Common myeloid progenitor, CD34-positive (primary cell): ENCODE measurements around the gene PTPRZ1.

Experiments used
- CTCF ChIA-PET: fragments of 350-600 bp; sonication (Branson Sonifier 250); formaldehyde crosslinking; loops from one replicate; lab custom pipeline; 2021; ENCODE audit warnings: antibody characterized with exemption; lab: Charles Lee
- POLR2A ChIA-PET: fragments of 350-600 bp; sonication (Branson Sonifier 250); formaldehyde crosslinking; loops from one replicate; lab custom pipeline; 2021; ENCODE audit warnings: antibody characterized with exemption; lab: Charles Lee
- DNase-seq, 3 donors: peaks; one replicate each; pipeline versions ENCODE4 v3.0.0 to v3.0.0-alpha.2; 2013
- H3K27ac ChIP-seq, 2 experiments: 1 replicate in 1 of 2; 2 replicates in 1 of 2; pipeline ENCODE4 v1.7.0; 2013; ENCODE audit warnings: inconsistent platforms in 2 of 2, low read length in 2 of 2, mild to moderate bottlenecking in 2 of 2, low read depth in 1 of 2, moderate library complexity in 1 of 2; ENCODE audit not compliant: severe bottlenecking in 2 of 2, insufficient read depth in 1 of 2, poor library complexity in 1 of 2
- H3K27me3 ChIP-seq, 5 experiments: replicated peaks in 2 of 5; 1 replicate in 3 of 5; 2 replicates in 2 of 5; pipeline versions ENCODE4 v1.6.1 to v1.7.0; 2013; ENCODE audit warnings: low read length in 4 of 5, mild to moderate bottlenecking in 2 of 5, moderate library complexity in 2 of 5, inconsistent platforms in 1 of 5; ENCODE audit not compliant: insufficient read depth in 5 of 5, control insufficient read depth in 4 of 5
- H3K36me3 ChIP-seq, 4 experiments: 1 replicate in 2 of 4; 2 replicates in 2 of 4; pipeline versions ENCODE4 v1.6.1 to v1.7.0; 2013; ENCODE audit warnings: low read length in 3 of 4, control low read depth in 1 of 4, mild to moderate bottlenecking in 1 of 4; ENCODE audit not compliant: control insufficient read depth in 4 of 4, insufficient read depth in 4 of 4
- H3K4me1 ChIP-seq, 4 experiments: 1 replicate in 3 of 4; 2 replicates in 1 of 4; pipeline versions ENCODE4 v1.6.1 to v1.7.1; 2013; ENCODE audit warnings: low read length in 3 of 4, mild to moderate bottlenecking in 3 of 4, control low read depth in 1 of 4, inconsistent platforms in 1 of 4, moderate library complexity in 1 of 4; ENCODE audit not compliant: control insufficient read depth in 4 of 4, insufficient read depth in 4 of 4; ENCODE audit errors: control extremely low read depth in 1 of 4
- H3K4me3 ChIP-seq, 7 experiments: 1 replicate in 4 of 7; 2 replicates in 3 of 7; pipeline versions ENCODE4 v1.5.1 to v1.7.0; 2013; ENCODE audit warnings: mild to moderate bottlenecking in 7 of 7, low read length in 6 of 7, moderate library complexity in 6 of 7, inconsistent platforms in 2 of 7, low read depth in 2 of 7, control low read depth in 1 of 7; ENCODE audit not compliant: insufficient read depth in 4 of 7, control insufficient read depth in 1 of 7; ENCODE audit errors: extremely low read depth in 1 of 7
- H3K9me3 ChIP-seq, 5 experiments: 1 replicate in 4 of 5; 2 replicates in 1 of 5; pipeline versions ENCODE4 v1.6.1 to v1.7.1; 2013; ENCODE audit warnings: low read length in 4 of 5, mild to moderate bottlenecking in 2 of 5, inconsistent platforms in 1 of 5, low read depth in 1 of 5, moderate library complexity in 1 of 5; ENCODE audit not compliant: control insufficient read depth in 4 of 5, insufficient read depth in 2 of 5; ENCODE audit errors: control extremely low read depth in 1 of 5
- WGBS: methylation state at CpG from one replicate; pipeline ENCODE4 v1.1.5; 2013; ENCODE audit not compliant: insufficient coverage; 5-methylcytosine and 5-hydroxymethylcytosine counted together

PTPRZ1 gene

GRCh38 chr7:121932768-121933167 lies 59.8 kb downstream of the PTPRZ1 start:
- DNase-seq: no peak
- H3K27me3 ChIP-seq: no peaks in the 10 kb centered on the region
- no peak overlapping the region for H3K27ac ChIP-seq
- H3K36me3 ChIP-seq: no peaks in the 10 kb centered on the region
- POLR2A ChIA-PET: no interaction called here
- WGBS: no CpG with 5 or more reads among the region's 1 CpG
- no peaks in the 10 kb centered on the region for H3K4me1 ChIP-seq
- CTCF ChIA-PET: no interaction called here
- no peaks in the 10 kb centered on the region for H3K9me3 ChIP-seq
- no peak overlapping the region for H3K4me3 ChIP-seq

GRCh38 chr7:121936951-121937623 lies 64.1 kb downstream of the PTPRZ1 start:
- no peak overlapping the region for H3K27ac ChIP-seq

GRCh38 chr7:121938429-121938996 lies 65.6 kb downstream of the PTPRZ1 start:
- DNase-seq: no peak
- Histone ChIP-seq H3K4me3 (no peak overlapping the region), H3K27me3 (no peaks in the 10 kb centered on the region), H3K36me3 (no peaks in the 10 kb centered on the region), H3K9me3 (no peaks in the 10 kb centered on the region), H3K27ac (no peak overlapping the region), H3K4me1 (no peaks in the 10 kb centered on the region)
- POLR2A ChIA-PET: no interaction called here
- WGBS: 0% methylated on average over 1 of the region's 4 CpGs
- CTCF ChIA-PET: no interaction called here

More at GRCh38 chr7:121936951-121937623, 64.1 kb downstream of the PTPRZ1 start:
- H3K36me3 ChIP-seq: no peaks in the 10 kb centered on the region
- ChIA-PET POLR2A (no interaction called here), CTCF (no interaction called here)
- WGBS: 58% methylated on average over 2 of the region's 6 CpGs
- H3K4me1 ChIP-seq: no peaks in the 10 kb centered on the region
- H3K9me3 ChIP-seq: no peaks in the 10 kb centered on the region
- no peak overlapping the region for H3K4me3 ChIP-seq
- no peak for DNase-seq
- H3K27me3 ChIP-seq: no peaks in the 10 kb centered on the region

- H3K36me3 ChIP-seq: no peaks in the 10 kb centered on the region
- ChIA-PET POLR2A (no interaction called here), CTCF (no interaction called here)
- no peak overlapping the region for H3K27ac ChIP-seq
- no peak overlapping the region for H3K4me3 ChIP-seq
- peaks cover 0 to under 1% (median 0%) of the 10 kb centered on the region in 5 experiments for H3K27me3 ChIP-seq
- H3K9me3 ChIP-seq: no peaks in the 10 kb centered on the region
- DNase-seq: no peak
- 50% methylated on average over 2 of the region's 3 CpGs for WGBS
- H3K4me1 ChIP-seq: no peaks in the 10 kb centered on the region
These were observed 68.0 kb downstream of the PTPRZ1 start for GRCh38 chr7:121940918-121941317.

- ChIA-PET POLR2A (no interaction called here), CTCF (no interaction called here)
- Histone ChIP-seq H3K9me3 (no peaks in the 10 kb centered on the region), H3K4me3 (no peak overlapping the region), H3K36me3 (no peaks in the 10 kb centered on the region), H3K27me3 (peaks cover 0 to 2% (median 0%) of the 10 kb centered on the region in 5 experiments), H3K4me1 (no peaks in the 10 kb centered on the region), H3K27ac (no peak overlapping the region)
- no peak for DNase-seq
- WGBS: no CpG with 5 or more reads among the region's 2 CpGs
These were observed 68.9 kb downstream of the PTPRZ1 start for GRCh38 chr7:121941830-121942229.

- no peaks in the 10 kb centered on the region for H3K36me3 ChIP-seq
- no peak overlapping the region for H3K27ac ChIP-seq
- H3K4me1 ChIP-seq: no peaks in the 10 kb centered on the region
- DNase-seq: no peak
- H3K27me3 ChIP-seq: peaks cover 0 to 2% (median 0%) of the 10 kb centered on the region in 5 experiments
- H3K9me3 ChIP-seq: no peaks in the 10 kb centered on the region
- ChIA-PET CTCF (no interaction called here), POLR2A (interaction anchor here (0.6 kb wide), 1 partner anchor 65 kb away, joined by 5 read pairs; no protein-coding TSS in a partner anchor)
- no peak overlapping the region for H3K4me3 ChIP-seq
These were observed 72.1 kb downstream of the PTPRZ1 start for GRCh38 chr7:121945066-121945465.

- Histone ChIP-seq H3K27ac (no peak overlapping the region), H3K36me3 (no peaks in the 10 kb centered on the region), H3K4me3 (no peak overlapping the region), H3K4me1 (no peaks in the 10 kb centered on the region), H3K9me3 (no peaks in the 10 kb centered on the region), H3K27me3 (peaks cover 0 to 2% (median 0%) of the 10 kb centered on the region in 5 experiments)
- DNase-seq: no peak
- ChIA-PET CTCF (no interaction called here), POLR2A (interaction anchor here (0.6 kb wide), 1 partner anchor 64 kb away, joined by 5 read pairs; no protein-coding TSS in a partner anchor)
- no CpG with 5 or more reads among the region's 1 CpG for WGBS
These were observed 72.7 kb downstream of the PTPRZ1 start for GRCh38 chr7:121945480-121946236.
